NT2/D1 (cell line): ENCODE results near the gene PCDHGA10.
"Not testable (repeated sequence)": the region's sequence is repeated elsewhere in the genome, so short reads cannot be mapped to it uniquely, and the experiment has no call there.

ENCODE experiments used
- DNase-seq: peaks from one replicate; pipeline ENCODE4 v3.0.0-alpha.2; 2011; ENCODE audit warnings: low read depth, low spot score
- H3K27me3 ChIP-seq: 2 replicates; pipeline ENCODE4 v1.6.0; 2011; ENCODE audit warnings: mild to moderate bottlenecking; ENCODE audit not compliant: insufficient read length, insufficient read depth
- H3K36me3 ChIP-seq: 2 replicates; pipeline ENCODE4 v1.6.1; 2011; ENCODE audit warnings: mild to moderate bottlenecking, low read length, mixed read lengths; ENCODE audit not compliant: insufficient read depth, insufficient read length
- H3K4me1 ChIP-seq: 2 replicates; pipeline ENCODE4 v1.5.1; 2011; ENCODE audit not compliant: insufficient read depth, insufficient read length
- H3K4me3 ChIP-seq: 2 replicates; pipeline ENCODE4 v1.5.1; 2011; ENCODE audit warnings: low read depth; ENCODE audit not compliant: insufficient read length
- H3K9ac ChIP-seq: 2 replicates; pipeline ENCODE4 v1.6.0; 2011; ENCODE audit warnings: low read depth; ENCODE audit not compliant: insufficient read length
- H3K9me3 ChIP-seq: 2 replicates; pipeline ENCODE4 v1.5.1; 2011; ENCODE audit warnings: mild to moderate bottlenecking, low read length; ENCODE audit not compliant: insufficient read depth
- SUZ12 ChIP-seq: IDR thresholded peaks from 2 replicates; pipeline ENCODE4 v1.6.1; 2011; ENCODE audit not compliant: insufficient read length, insufficient read depth; ENCODE audit errors: extremely low read depth
- YY1 ChIP-seq: IDR thresholded peaks from 2 replicates; pipeline ENCODE4 v1.6.1; 2011; ENCODE audit not compliant: insufficient read length, insufficient read depth
- ZNF274 ChIP-seq: IDR thresholded peaks from 2 replicates; pipeline ENCODE4 v1.6.1; 2011; ENCODE audit warnings: mild to moderate bottlenecking, low read depth, low read length

The PCDHGA10 gene

GRCh38 chr5:141399555-141400258 is 13.1 kb upstream of the PCDHGA10 start:
- no peak for DNase-seq
- Histone ChIP-seq H3K4me3 (no peak overlapping the region), H3K4me1 (no peaks in the 10 kb centered on the region), H3K9ac (no peak overlapping the region), H3K36me3 (no peaks in the 10 kb centered on the region), H3K27me3 (no peaks in the 10 kb centered on the region), H3K9me3 (peaks cover 4% of the 10 kb centered on the region; the same call in 1 of the 2 replicates)
- TF ChIP-seq ZNF274 (no peak), YY1 (no peak), SUZ12 (no peak)

GRCh38 chr5:141402553-141403243 is 10.1 kb upstream of the PCDHGA10 start, which contains the start of gene PCDHGA9:
Gene PCDHGA9, plus strand, starts transcription at chr5:141402778. Its CDS starts 175 bp downstream, at chr5:141402953.
- Histone ChIP-seq H3K4me3 (no peak within 1 kb of the TSS), H3K27me3 (no peaks in the 10 kb centered on the region), H3K4me1 (no peaks in the 10 kb centered on the region), H3K36me3 (no peaks in the 10 kb centered on the region), H3K9ac (no peak within 1 kb of the TSS), H3K9me3 (peaks cover 4% of the 10 kb centered on the region; the same call in 1 of the 2 replicates)
- no peak for DNase-seq
- no peak for TF ChIP-seq SUZ12
- no peak for TF ChIP-seq ZNF274
- no peak for TF ChIP-seq YY1

GRCh38 chr5:141403387-141403786 is 9.4 kb upstream of the PCDHGA10 start:
- Histone ChIP-seq H3K27me3 (peaks cover 3% of the 10 kb centered on the region), H3K4me1 (no peaks in the 10 kb centered on the region), H3K9ac (no peak overlapping the region), H3K36me3 (no peaks in the 10 kb centered on the region), H3K4me3 (no peak overlapping the region), H3K9me3 (peaks cover 4% of the 10 kb centered on the region; the same call in 1 of the 2 replicates)
- TF ChIP-seq SUZ12: no peak
- no peak for TF ChIP-seq YY1
- no peak for TF ChIP-seq ZNF274
- DNase-seq: no peak

- not testable (repeated sequence) for H3K9me3 ChIP-seq, H3K4me1 ChIP-seq, H3K36me3 ChIP-seq
- H3K4me3 ChIP-seq: peak within 1 kb of the TSS; percentile 53
- peaks cover 17% of the 10 kb centered on the region for H3K27me3 ChIP-seq
- peak; percentile 57 for DNase-seq
- H3K9ac ChIP-seq: peak within 1 kb of the TSS; percentile 56
Observed at GRCh38 chr5:141407790-141408505, 4.8 kb upstream of the PCDHGA10 start, which contains the start of gene PCDHGB6. Gene PCDHGB6, plus strand, starts transcription at chr5:141408021. Its CDS starts 182 bp downstream, at chr5:141408203.

- Histone ChIP-seq H3K9me3 (peaks cover 10% of the 10 kb centered on the region; the same call in 1 of the 2 replicates), H3K4me3 (no peak overlapping the region), H3K27me3 (peaks cover 17% of the 10 kb centered on the region), H3K36me3 (no peaks in the 10 kb centered on the region), H3K9ac (no peak overlapping the region), H3K4me1 (no peaks in the 10 kb centered on the region)
- no peak for TF ChIP-seq ZNF274
- no peak for TF ChIP-seq YY1
- no peak for TF ChIP-seq SUZ12
- no peak for DNase-seq
Observed at GRCh38 chr5:141409598-141410306, 3.0 kb upstream of the PCDHGA10 start.

- TF ChIP-seq SUZ12 (no peak), ZNF274 (no peak), YY1 (no peak)
- Histone ChIP-seq H3K9ac (no peak overlapping the region), H3K27me3 (peaks cover 17% of the 10 kb centered on the region), H3K4me3 (no peak overlapping the region), H3K36me3 (no peaks in the 10 kb centered on the region), H3K9me3 (peaks cover 10% of the 10 kb centered on the region; the same call in 1 of the 2 replicates), H3K4me1 (no peaks in the 10 kb centered on the region)
- no peak for DNase-seq
Observed at GRCh38 chr5:141411575-141411974, 1.2 kb upstream of the PCDHGA10 start.
